HepG2 (cell line): ENCODE results near the gene VWCE. TPM values are rescaled to one million over a fixed set of nuclear protein-coding genes. Genes with fewer than 3 reads are reported as not detected.

Experiments used
- AGO2 ChIP-seq: fragments of 200-400 bp; formaldehyde crosslinking; optimal IDR thresholded peaks from 2 replicates; pipeline ENCODE3; 2017; ENCODE audit warnings: mild to moderate bottlenecking, low read depth, low read length, moderate library complexity
- ARNTL ChIP-seq: sonication (generic); formaldehyde crosslinking; IDR thresholded peaks from 2 replicates; pipeline ENCODE4 v1.4.0; 2020; ENCODE audit warnings: mild to moderate bottlenecking, missing genetic modification reagents
- ASH2L ChIP-seq: fragments of 300-600, 200-600 bp; sonication (generic); IDR thresholded peaks from 2 replicates; pipeline ENCODE4 v1.7.0; 2017; ENCODE audit warnings: low read depth, mild to moderate bottlenecking, moderate library complexity, mixed read lengths, low read length; ENCODE audit not compliant: insufficient read length
- DMAP1 ChIP-seq: IDR thresholded peaks from 2 replicates; pipeline ENCODE4 v1.6.1; 2016
- GABPA ChIP-seq, 2 experiments: IDR thresholded peaks; 2 replicates each; pipeline ENCODE4 v1.6.1; 2011 to 2016; ENCODE audit warnings: low read depth in 2 of 2, low read length in 1 of 2, missing biosample characterization in 1 of 2, missing genetic modification characterization in 1 of 2
- HOXA7 ChIP-seq: sonication (generic); formaldehyde crosslinking; IDR thresholded peaks from 2 replicates; pipeline ENCODE4 v1.8.1; 2022; ENCODE audit warnings: mild to moderate bottlenecking, missing genetic modification reagents, moderate library complexity
- IRX3 ChIP-seq: sonication (generic); formaldehyde crosslinking; IDR thresholded peaks from 2 replicates; pipeline ENCODE4 v1.8.1; 2023; ENCODE audit warnings: mild to moderate bottlenecking, low read depth, missing genetic modification reagents, borderline replicate concordance
- JUN ChIP-seq: sonication (generic); formaldehyde crosslinking; IDR thresholded peaks from 2 replicates; pipeline ENCODE4 v1.4.0; 2020; ENCODE audit warnings: mild to moderate bottlenecking, missing genetic modification reagents
- KAT7 ChIP-seq: IDR thresholded peaks from 2 replicates; pipeline ENCODE4 v1.6.1; 2018; ENCODE audit warnings: borderline replicate concordance, missing compliant biosample characterization
- KDM2A ChIP-seq: sonication (generic); formaldehyde crosslinking; IDR thresholded peaks from 2 replicates; pipeline ENCODE4 v1.4.0; 2020; ENCODE audit warnings: low read depth, missing genetic modification reagents, borderline replicate concordance
- KMT2B ChIP-seq: IDR thresholded peaks from 2 replicates; pipeline ENCODE4 v1.6.1; 2016; ENCODE audit warnings: missing genetic modification reagents, missing compliant biosample characterization
- NONO ChIP-seq, 2 experiments: fragments of 450-650 bp in 1 of 2; sonication (generic) in 1 of 2; formaldehyde crosslinking in 1 of 2; IDR thresholded peaks in 1 of 2; conservative IDR thresholded peaks in 1 of 2; 2 replicates each; pipeline versions ENCODE4 v1.6.1 to v1.8.0; 2017 to 2022; ENCODE audit warnings: mild to moderate bottlenecking in 1 of 2, missing genetic modification reagents in 1 of 2, moderate library complexity in 1 of 2
- REXO4 ChIP-seq: sonication (generic); formaldehyde crosslinking; IDR thresholded peaks from 2 replicates; pipeline ENCODE4 v1.8.0; 2022; ENCODE audit warnings: missing genetic modification reagents, mild to moderate bottlenecking, borderline replicate concordance
- SRSF1 ChIP-seq: fragments of 200-400 bp; formaldehyde crosslinking; optimal IDR thresholded peaks from 2 replicates; pipeline ENCODE3; 2017; ENCODE audit warnings: mild to moderate bottlenecking, low read depth, low read length, moderate library complexity
- ZFAT ChIP-seq: sonication (generic); formaldehyde crosslinking; conservative IDR thresholded peaks from 2 replicates; pipeline ENCODE4 v1.8.1; 2023; ENCODE audit warnings: missing genetic modification reagents, inconsistent platforms
- ZNF20 ChIP-seq: sonication (generic); formaldehyde crosslinking; IDR thresholded peaks from 2 replicates; pipeline ENCODE4 v1.4.0; 2020; ENCODE audit warnings: mild to moderate bottlenecking, moderate library complexity, missing genetic modification reagents
- ZNF207 ChIP-seq: fragments of 450-650 bp; IDR thresholded peaks from 2 replicates; pipeline ENCODE4 v1.6.1; 2016; ENCODE audit warnings: antibody characterized with exemption, borderline replicate concordance
- ZNF232 ChIP-seq: sonication (generic); formaldehyde crosslinking; IDR thresholded peaks from 2 replicates; pipeline ENCODE4 v1.4.0; 2020; ENCODE audit warnings: missing genetic modification reagents, borderline replicate concordance
- ZNF343 ChIP-seq: sonication (generic); formaldehyde crosslinking; IDR thresholded peaks from 2 replicates; pipeline ENCODE4 v1.4.0; 2020; ENCODE audit warnings: mild to moderate bottlenecking, missing genetic modification reagents
- ZNF879 ChIP-seq: sonication (generic); formaldehyde crosslinking; IDR thresholded peaks from 2 replicates; pipeline ENCODE4 v1.8.1; 2023; ENCODE audit warnings: missing genetic modification reagents
- polyA plus RNA-seq, 8 experiments: library from polyadenylated mRNA; depleted of rRNA in 3 of 8; stranded (reverse) in 7 of 8; unstranded in 1 of 8; fragments of >200 nt; fragmentation: Illumina TruSeq in 4 of 8; extraction: Trizol in 4 of 8; gene quantifications; 2 replicates each; pipeline versions ENCODE4 v1.2.1 to v1.2.3, GENCODE V29; 2011 to 2016; ENCODE audit warnings: low read depth in 4 of 8, missing spikeins in 1 of 8, mixed read lengths in 1 of 8; ENCODE audit not compliant: insufficient read depth in 1 of 8
- total RNA-seq, 5 experiments: library from RNA; depleted of rRNA; stranded (reverse); fragments of >200 nt; fragmentation: Illumina TruSeq; extraction: Trizol; gene quantifications; 2 replicates each; pipeline ENCODE4 v1.2.3, GENCODE V29; 2016; ENCODE audit warnings: low read depth in 1 of 5
- TF ChIP-seq, protein P1 (sequence below): sonication (generic); formaldehyde crosslinking; IDR thresholded peaks from 2 replicates; pipeline ENCODE4 v1.5.1; 2020; ENCODE audit warnings: missing genetic modification reagents, mild to moderate bottlenecking, borderline replicate concordance
- TF ChIP-seq, protein P2 (sequence below): sonication (generic); formaldehyde crosslinking; IDR thresholded peaks from 2 replicates; pipeline ENCODE4 v1.4.0; 2020; ENCODE audit warnings: mild to moderate bottlenecking, missing genetic modification reagents
- TF ChIP-seq, protein P3 (sequence below): IDR thresholded peaks from 2 replicates; pipeline ENCODE4 v1.6.1; 2016; ENCODE audit warnings: mild to moderate bottlenecking, missing biosample characterization, missing genetic modification reagents
- TF ChIP-seq, protein P4 (sequence below): sonication (generic); formaldehyde crosslinking; IDR thresholded peaks from 2 replicates; pipeline ENCODE4 v1.5.0; 2020; ENCODE audit warnings: missing genetic modification reagents, mild to moderate bottlenecking, borderline replicate concordance
- TF ChIP-seq, protein P5 (sequence below): sonication (generic); formaldehyde crosslinking; IDR thresholded peaks from 2 replicates; pipeline ENCODE4 v1.4.0; 2020; ENCODE audit warnings: mild to moderate bottlenecking, missing genetic modification reagents

VWCE gene
- total and polyA plus RNA-seq, 2 of the 13 experiments (the other 11 are each of a cell fraction or from before 2014, with no cell fraction given), result 27.6 to 58.3 TPM

DNA sequence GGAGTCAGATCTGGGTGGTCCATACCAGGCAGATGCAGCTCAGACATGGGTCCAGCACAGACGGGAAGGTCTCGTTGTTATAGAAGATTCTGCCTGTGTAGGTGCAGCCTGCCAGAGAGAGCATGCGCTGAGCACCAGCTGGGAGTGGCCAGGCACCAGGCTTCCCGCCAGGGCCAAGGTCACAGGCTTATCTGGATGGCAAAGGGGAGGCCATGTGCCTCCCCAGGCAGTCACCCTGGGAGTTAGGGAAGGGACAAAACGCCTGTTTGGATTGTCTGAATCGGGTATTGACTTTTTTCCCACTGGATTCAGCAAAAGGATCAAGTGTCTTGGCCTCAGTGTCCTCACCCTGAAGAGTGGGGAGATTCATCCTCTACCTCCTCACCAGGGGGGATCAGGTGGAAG, 27.7 kb downstream of the VWCE start (continued):
- TF ChIP-seq, protein P1, sequence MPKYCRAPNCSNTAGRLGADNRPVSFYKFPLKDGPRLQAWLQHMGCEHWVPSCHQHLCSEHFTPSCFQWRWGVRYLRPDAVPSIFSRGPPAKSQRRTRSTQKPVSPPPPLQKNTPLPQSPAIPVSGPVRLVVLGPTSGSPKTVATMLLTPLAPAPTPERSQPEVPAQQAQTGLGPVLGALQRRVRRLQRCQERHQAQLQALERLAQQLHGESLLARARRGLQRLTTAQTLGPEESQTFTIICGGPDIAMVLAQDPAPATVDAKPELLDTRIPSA (CRISPR knock-in tag), result no peak
- no peak for TF ChIP-seq SRSF1
- peak; percentile 48; the same call in 1 of the 2 replicates for TF ChIP-seq KDM2A (CRISPR knock-in tag)
- TF ChIP-seq, protein P2, sequence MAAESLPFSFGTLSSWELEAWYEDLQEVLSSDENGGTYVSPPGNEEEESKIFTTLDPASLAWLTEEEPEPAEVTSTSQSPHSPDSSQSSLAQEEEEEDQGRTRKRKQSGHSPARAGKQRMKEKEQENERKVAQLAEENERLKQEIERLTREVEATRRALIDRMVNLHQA, result no peak
- no peak for TF ChIP-seq DMAP1
- no peak for TF ChIP-seq ZNF207
- TF ChIP-seq ZNF879 (CRISPR knock-in tag), result no peak
- TF ChIP-seq ZNF232 (CRISPR knock-in tag), result no peak
- no peak for TF ChIP-seq NONO (IDR thresholded peaks at IDR 0.05)
- no peak for TF ChIP-seq NONO (CRISPR knock-in tag; conservative IDR thresholded peaks at IDR 0.05)
- no peak for TF ChIP-seq ASH2L
- TF ChIP-seq, protein P3, sequence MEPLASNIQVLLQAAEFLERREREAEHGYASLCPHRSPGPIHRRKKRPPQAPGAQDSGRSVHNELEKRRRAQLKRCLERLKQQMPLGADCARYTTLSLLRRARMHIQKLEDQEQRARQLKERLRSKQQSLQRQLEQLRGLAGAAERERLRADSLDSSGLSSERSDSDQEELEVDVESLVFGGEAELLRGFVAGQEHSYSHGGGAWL (CRISPR knock-in tag), result no peak
- TF ChIP-seq, protein P4, sequence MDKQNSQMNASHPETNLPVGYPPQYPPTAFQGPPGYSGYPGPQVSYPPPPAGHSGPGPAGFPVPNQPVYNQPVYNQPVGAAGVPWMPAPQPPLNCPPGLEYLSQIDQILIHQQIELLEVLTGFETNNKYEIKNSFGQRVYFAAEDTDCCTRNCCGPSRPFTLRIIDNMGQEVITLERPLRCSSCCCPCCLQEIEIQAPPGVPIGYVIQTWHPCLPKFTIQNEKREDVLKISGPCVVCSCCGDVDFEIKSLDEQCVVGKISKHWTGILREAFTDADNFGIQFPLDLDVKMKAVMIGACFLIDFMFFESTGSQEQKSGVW, result no peak
- TF ChIP-seq, protein P5, sequence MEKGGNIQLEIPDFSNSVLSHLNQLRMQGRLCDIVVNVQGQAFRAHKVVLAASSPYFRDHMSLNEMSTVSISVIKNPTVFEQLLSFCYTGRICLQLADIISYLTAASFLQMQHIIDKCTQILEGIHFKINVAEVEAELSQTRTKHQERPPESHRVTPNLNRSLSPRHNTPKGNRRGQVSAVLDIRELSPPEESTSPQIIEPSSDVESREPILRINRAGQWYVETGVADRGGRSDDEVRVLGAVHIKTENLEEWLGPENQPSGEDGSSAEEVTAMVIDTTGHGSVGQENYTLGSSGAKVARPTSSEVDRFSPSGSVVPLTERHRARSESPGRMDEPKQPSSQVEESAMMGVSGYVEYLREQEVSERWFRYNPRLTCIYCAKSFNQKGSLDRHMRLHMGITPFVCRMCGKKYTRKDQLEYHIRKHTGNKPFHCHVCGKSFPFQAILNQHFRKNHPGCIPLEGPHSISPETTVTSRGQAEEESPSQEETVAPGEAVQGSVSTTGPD (CRISPR knock-in tag), result peak; percentile 41; the same call in 1 of the 2 replicates
- no peak for TF ChIP-seq KMT2B (CRISPR knock-in tag)
- no peak for TF ChIP-seq IRX3 (CRISPR knock-in tag)
- TF ChIP-seq ZFAT, result no peak
- TF ChIP-seq GABPA (IDR thresholded peaks at IDR 0.05; ENCODE audit: low read depth, low read length), result no peak
- TF ChIP-seq GABPA (CRISPR knock-in tag; IDR thresholded peaks at IDR 0.05; ENCODE audit: low read depth), result no peak
- TF ChIP-seq REXO4, result no peak
- no peak for TF ChIP-seq ZNF343 (CRISPR knock-in tag)
- no peak for TF ChIP-seq KAT7 (CRISPR knock-in tag)
- TF ChIP-seq HOXA7, result no peak
- peak; percentile 63; the same call in 1 of the 2 replicates for TF ChIP-seq ARNTL (CRISPR knock-in tag)
- TF ChIP-seq AGO2, result peak; percentile 72
- no peak for TF ChIP-seq JUN (CRISPR knock-in tag)
- no peak for TF ChIP-seq ZNF20 (CRISPR knock-in tag)
